BE2C (cell line): ENCODE data around the gene YEATS2.

Experiments
- DNase-seq: peaks from one replicate; pipeline ENCODE4 v3.0.0-alpha.2; 2020
- H3K27me3 ChIP-seq: fragments of 250-450 bp; sonication (Bioruptor Pico); 2 replicates; pipeline ENCODE4 v1.5.1; 2020; ENCODE audit warnings: mild to moderate bottlenecking
- H3K36me3 ChIP-seq: fragments of 250-450 bp; sonication (Bioruptor Pico); 2 replicates; pipeline ENCODE4 v1.5.1; 2020; ENCODE audit warnings: mild to moderate bottlenecking
- H3K4me1 ChIP-seq: fragments of 250-450 bp; sonication (Bioruptor Pico); 2 replicates; pipeline ENCODE4 v1.5.1; 2020
- H3K4me3 ChIP-seq: 2 replicates; pipeline ENCODE4 v1.5.1; 2011; ENCODE audit warnings: low read depth, low read length
- H3K9me3 ChIP-seq: fragments of 250-450 bp; sonication (Bioruptor Pico); 2 replicates; pipeline ENCODE4 v1.5.1; 2020
- TF ChIP-seq, protein P1 (sequence below): IDR thresholded peaks from 2 replicates; pipeline ENCODE4 v1.5.1; 2012; ENCODE audit warnings: mild to moderate bottlenecking, low read depth, low read length

Gene YEATS2

DNA sequence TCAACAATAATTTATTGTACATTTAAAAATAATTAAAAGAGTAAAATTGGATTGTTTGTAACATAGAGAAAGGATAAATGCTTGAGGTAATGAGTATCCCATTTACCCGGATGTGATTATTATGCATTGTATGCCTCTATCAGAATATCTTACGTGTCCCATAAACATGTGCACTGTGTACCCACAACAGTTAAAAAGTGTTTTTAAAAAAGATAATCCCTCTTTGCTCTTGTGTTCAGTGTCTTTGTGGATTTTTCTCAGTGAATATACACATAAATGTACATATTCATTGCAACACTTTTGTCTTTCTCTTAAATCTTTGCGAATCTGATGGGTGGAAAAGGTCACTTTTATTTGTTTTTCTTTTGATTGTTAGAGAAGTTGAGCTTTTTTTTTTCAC, 20.4 kb downstream of the YEATS2 start:
- H3K36me3 ChIP-seq = peaks cover 66% of the 10 kb centered on the region
- no peaks in the 10 kb centered on the region for H3K4me1 ChIP-seq
- DNase-seq = no peak
- H3K27me3 ChIP-seq = no peaks in the 10 kb centered on the region
- H3K9me3 ChIP-seq = no peaks in the 10 kb centered on the region
- TF ChIP-seq, protein P1, sequence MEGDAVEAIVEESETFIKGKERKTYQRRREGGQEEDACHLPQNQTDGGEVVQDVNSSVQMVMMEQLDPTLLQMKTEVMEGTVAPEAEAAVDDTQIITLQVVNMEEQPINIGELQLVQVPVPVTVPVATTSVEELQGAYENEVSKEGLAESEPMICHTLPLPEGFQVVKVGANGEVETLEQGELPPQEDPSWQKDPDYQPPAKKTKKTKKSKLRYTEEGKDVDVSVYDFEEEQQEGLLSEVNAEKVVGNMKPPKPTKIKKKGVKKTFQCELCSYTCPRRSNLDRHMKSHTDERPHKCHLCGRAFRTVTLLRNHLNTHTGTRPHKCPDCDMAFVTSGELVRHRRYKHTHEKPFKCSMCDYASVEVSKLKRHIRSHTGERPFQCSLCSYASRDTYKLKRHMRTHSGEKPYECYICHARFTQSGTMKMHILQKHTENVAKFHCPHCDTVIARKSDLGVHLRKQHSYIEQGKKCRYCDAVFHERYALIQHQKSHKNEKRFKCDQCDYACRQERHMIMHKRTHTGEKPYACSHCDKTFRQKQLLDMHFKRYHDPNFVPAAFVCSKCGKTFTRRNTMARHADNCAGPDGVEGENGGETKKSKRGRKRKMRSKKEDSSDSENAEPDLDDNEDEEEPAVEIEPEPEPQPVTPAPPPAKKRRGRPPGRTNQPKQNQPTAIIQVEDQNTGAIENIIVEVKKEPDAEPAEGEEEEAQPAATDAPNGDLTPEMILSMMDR = no peak
- no peak overlapping the region for H3K4me3 ChIP-seq

DNA sequence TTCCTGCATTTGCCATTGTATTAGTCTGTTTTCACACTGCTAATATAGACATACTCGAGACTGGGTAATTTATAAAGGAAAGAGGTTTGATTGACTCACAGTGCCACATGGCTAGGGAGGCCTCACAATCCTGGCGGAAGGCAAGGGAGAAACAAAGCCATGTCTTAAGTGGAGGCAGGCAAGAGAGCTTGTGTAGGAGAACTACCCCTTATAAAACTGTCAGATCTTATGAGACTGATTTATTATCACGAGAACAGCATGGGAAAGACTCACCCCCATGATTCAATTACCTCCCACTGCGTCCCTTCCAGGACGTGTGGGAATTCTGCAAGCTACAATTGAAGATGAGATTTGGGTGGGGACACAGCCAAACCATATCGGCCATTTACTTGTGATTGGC, 27.8 kb downstream of the YEATS2 start:
- Histone ChIP-seq H3K36me3 (peaks cover 92% of the 10 kb centered on the region), H3K4me3 (no peak overlapping the region), H3K9me3 (no peaks in the 10 kb centered on the region), H3K4me1 (peaks cover 4% of the 10 kb centered on the region; the same call in 1 of the 2 replicates), H3K27me3 (no peaks in the 10 kb centered on the region)
- no peak for DNase-seq
- TF ChIP-seq, protein P1 = no peak

DNA sequence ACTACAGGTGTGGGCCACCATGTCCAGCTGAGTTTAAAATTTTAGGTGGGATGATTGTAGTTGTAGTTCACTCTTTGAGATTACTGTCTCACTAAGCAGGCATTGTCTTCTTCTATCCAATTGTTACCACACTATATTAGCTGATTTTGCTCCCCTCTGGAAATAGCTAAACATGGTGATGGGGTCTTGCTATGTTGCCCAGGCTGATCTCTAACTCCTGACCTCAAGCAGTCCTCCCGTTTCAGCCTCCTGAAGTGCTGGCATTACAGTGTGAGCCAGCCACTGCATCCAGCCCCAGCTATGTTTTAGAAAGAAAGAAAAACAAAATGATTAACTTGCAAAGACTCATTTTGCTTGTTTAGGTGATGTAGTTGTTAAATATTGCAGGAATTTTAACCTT, 30.6 kb downstream of the YEATS2 start:
- Histone ChIP-seq H3K36me3 (peaks cover 91% of the 10 kb centered on the region), H3K4me1 (peaks cover 4% of the 10 kb centered on the region; the same call in 1 of the 2 replicates), H3K4me3 (no peak overlapping the region), H3K27me3 (no peaks in the 10 kb centered on the region), H3K9me3 (no peaks in the 10 kb centered on the region)
- no peak for DNase-seq
- TF ChIP-seq, protein P1 = no peak

DNA sequence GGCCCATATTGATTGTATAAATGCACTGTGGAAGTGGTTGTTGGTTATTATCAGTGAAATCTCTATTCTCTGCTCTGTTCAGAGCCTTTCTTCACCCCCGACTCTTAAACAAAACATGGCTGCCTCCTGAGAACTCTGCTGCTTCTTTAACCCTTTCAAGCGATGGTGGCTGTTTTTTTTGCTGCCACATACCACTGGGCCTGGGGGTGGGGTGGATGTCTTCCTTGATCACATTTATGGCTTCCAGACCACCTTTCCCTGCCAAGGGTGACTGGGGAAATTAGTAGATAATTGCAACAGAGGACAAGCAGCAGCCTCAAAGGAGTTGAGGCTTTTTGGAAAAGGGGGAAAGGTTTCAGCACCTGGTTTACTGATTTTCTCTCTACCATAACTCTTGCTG, 32.8 kb downstream of the YEATS2 start:
- Histone ChIP-seq H3K27me3 (no peaks in the 10 kb centered on the region), H3K9me3 (no peaks in the 10 kb centered on the region), H3K4me1 (peaks cover 4% of the 10 kb centered on the region; the same call in 1 of the 2 replicates), H3K4me3 (no peak overlapping the region), H3K36me3 (peaks cover 93% of the 10 kb centered on the region)
- TF ChIP-seq, protein P1 = no peak
- DNase-seq = peak; percentile 30

DNA sequence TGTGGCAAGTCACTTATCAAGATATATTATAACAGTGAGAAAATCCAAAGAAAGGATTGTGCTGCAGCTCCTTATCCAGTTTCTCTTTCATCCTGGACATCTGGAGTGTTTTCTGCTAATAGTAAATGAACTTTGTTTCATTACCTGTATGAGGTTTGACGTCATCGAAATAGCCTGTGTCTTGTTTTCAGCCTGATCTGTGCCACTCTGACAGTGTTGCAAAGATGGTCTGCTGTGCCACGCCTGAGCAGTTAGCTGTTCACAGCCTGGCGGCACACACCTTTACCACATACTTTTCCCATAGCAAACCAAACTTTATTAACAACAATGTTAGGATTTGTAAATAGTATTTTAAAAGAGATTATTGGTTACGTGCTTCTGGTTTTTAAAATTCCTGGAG, 34.0 kb downstream of the YEATS2 start:
- Histone ChIP-seq H3K27me3 (no peaks in the 10 kb centered on the region), H3K9me3 (no peaks in the 10 kb centered on the region), H3K4me1 (peaks cover 4% of the 10 kb centered on the region; the same call in 1 of the 2 replicates), H3K36me3 (peaks cover 91% of the 10 kb centered on the region), H3K4me3 (no peak overlapping the region)
- TF ChIP-seq, protein P1 = no peak
- DNase-seq = no peak

DNA sequence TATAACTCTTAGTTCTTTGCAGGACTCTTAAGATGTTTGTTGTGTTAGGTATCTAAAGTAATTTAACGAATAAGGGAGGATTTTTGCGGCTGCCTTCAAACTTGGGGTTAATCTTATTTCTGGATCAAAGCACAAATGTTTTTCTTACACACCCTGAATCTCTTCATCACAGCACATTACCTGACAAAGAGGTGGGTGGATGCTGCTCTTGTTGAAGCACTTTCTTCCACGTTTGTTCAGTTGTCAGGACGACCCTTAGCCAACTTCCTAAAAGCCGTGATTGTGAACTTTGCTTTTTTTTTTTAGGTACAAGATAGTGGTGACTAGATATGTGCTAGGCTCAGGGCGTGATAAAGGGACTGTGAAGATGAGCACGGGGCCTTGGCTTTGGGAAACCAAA, 36.0 kb downstream of the YEATS2 start:
- Histone ChIP-seq H3K4me1 (peaks cover 4% of the 10 kb centered on the region; the same call in 1 of the 2 replicates), H3K9me3 (no peaks in the 10 kb centered on the region), H3K27me3 (no peaks in the 10 kb centered on the region), H3K36me3 (peaks cover 89% of the 10 kb centered on the region), H3K4me3 (no peak overlapping the region)
- no peak for DNase-seq
- TF ChIP-seq, protein P1 = no peak
